Activated T-cell treated with anti-CD3 and anti-CD28 coated beads, Interleukin-2, amount 50 U/mL, for 72 hours (primary cell): ENCODE results near the gene MOB3B. TPM values are rescaled to one million over a fixed set of nuclear protein-coding genes. Genes with fewer than 3 reads are reported as not detected.

ENCODE experiments used
- ATAC-seq, 2 donors: fragments of 150-1000 bp; cut with Tn5 transposase; replicated peaks in 1 of 2; 2 replicates each; pipeline ENCODE4 v1.10.0; 2021; ENCODE audit warnings: moderate library complexity in 2 of 2, mild to moderate bottlenecking in 1 of 2
- DNase-seq, 2 donors: peaks; one replicate each; pipeline ENCODE4 v3.0.0; 2021 to 2022; ENCODE audit warnings: mixed read lengths in 1 of 2
- H3K27ac Mint-ChIP-seq: one replicate; pipeline ENCODE4 v1.8.0; 2022; ENCODE audit warnings: mild to moderate bottlenecking, moderate library complexity, mixed read lengths
- H3K27me3 Mint-ChIP-seq: one replicate; pipeline ENCODE4 v1.8.0; 2022; ENCODE audit warnings: low read depth, mixed read lengths
- H3K36me3 Mint-ChIP-seq, 2 donors: one replicate each; pipeline ENCODE4 v1.8.0; 2022; ENCODE audit warnings: mixed read lengths in 2 of 2, mild to moderate bottlenecking in 1 of 2; ENCODE audit not compliant: insufficient read depth in 2 of 2
- H3K4me1 Mint-ChIP-seq: one replicate; pipeline ENCODE4 v1.8.0; 2022; ENCODE audit warnings: low read depth, mixed read lengths
- H3K4me3 Mint-ChIP-seq, 2 donors: one replicate each; pipeline ENCODE4 v1.8.0; 2022; ENCODE audit warnings: mild to moderate bottlenecking in 2 of 2, mixed read lengths in 2 of 2, moderate library complexity in 2 of 2
- H3K9me3 Mint-ChIP-seq, 2 donors: one replicate each; pipeline ENCODE4 v1.8.0; 2022; ENCODE audit warnings: mixed read lengths in 2 of 2
- total RNA-seq, 2 donors: library from RNA; stranded (reverse); gene quantifications; one replicate each; pipeline ENCODE4 v1.2.3, GENCODE V29; 2022

MOB3B gene
- total RNA-seq, 2 donors from 2014 or later = 1.3 to 1.6 TPM

- DNase-seq (no peak), ATAC-seq (no peak)
- Mint-ChIP-seq H3K4me3 (no peak overlapping the region), H3K36me3 (no peaks in the 10 kb centered on the region), H3K27ac (no peak overlapping the region), H3K27me3 (no peaks in the 10 kb centered on the region), H3K4me1 (no peaks in the 10 kb centered on the region), H3K9me3 (peaks cover 0 to 1% of the 10 kb centered on the region in 2 donors)
Observed at GRCh38 chr9:27407491-27407890, 122.1 kb downstream of the MOB3B start.

DNA sequence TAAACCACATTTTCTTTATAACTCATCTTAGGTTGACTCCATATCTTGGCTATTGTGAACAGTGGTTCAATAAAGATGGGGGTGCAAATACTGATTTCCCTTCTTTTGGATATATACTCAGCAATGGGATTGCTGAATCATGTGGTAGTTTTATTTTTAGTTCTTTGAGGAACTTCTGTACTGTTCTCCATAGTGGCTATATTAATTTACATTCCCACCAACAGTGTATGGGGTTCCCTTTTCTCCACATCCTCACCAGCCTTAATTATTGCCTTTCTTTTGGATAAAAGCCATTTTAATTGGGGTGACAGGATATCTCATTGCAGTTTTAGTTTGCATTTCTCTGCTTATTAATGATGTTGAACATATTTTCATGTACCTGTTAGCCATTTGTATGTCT is 125.0 kb downstream of the MOB3B start:
- Mint-ChIP-seq H3K27ac (no peak overlapping the region), H3K36me3 (no peaks in the 10 kb centered on the region), H3K27me3 (no peaks in the 10 kb centered on the region), H3K4me1 (no peaks in the 10 kb centered on the region), H3K9me3 (peaks cover 0 to 1% of the 10 kb centered on the region in 2 donors), H3K4me3 (no peak overlapping the region)
- no peak for DNase-seq
- no peak for ATAC-seq

DNA sequence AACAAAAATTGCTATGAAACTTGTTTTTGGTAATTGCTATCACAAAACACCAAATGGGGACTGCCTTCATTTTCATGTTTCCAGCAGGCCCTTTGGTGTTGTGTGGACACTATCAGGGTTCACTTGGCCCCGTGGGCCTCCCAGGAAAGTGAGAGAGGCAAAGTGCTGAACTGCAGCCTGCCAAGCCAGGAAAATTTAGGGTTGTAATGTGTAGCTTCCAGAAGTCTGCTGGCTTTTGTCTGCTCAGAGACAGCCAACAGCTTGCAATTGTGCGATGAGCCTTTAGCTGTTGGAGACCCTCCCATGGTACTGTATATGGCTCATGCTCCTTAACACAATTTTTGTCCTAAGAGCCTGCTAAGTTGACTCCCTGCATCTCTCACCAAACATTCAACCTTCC is 127.0 kb downstream of the MOB3B start:
- Mint-ChIP-seq H3K36me3 (no peaks in the 10 kb centered on the region), H3K9me3 (peaks cover 0 to 1% of the 10 kb centered on the region in 2 donors), H3K4me1 (no peaks in the 10 kb centered on the region), H3K27ac (no peak overlapping the region), H3K4me3 (no peak overlapping the region), H3K27me3 (no peaks in the 10 kb centered on the region)
- ATAC-seq (no peak), DNase-seq (no peak)

DNA sequence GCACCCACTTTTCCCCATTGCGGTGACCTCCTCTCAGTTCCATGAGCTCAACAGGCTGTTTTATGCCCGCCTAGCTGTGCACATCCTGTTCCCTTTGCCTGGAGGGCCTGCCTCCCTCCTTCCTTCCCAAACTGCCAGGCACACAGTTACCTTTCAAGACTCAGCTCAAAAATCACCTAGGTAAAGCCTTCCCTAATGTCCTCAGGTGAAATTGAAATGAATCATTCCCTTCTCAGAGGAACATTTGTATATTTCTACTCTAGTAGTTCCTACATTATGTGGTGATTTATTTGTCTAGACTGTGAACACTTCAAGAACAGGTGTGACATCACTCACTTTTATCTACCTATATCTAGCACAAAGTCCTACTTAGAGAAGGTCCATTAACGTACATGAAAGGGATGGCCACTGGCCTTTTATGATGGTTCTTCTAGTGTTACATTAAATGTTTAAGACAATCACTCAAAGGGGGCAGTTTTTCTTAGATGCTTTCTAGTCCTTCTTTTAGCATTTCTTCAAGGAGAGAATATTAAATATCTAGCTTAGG is 129.2 kb downstream of the MOB3B start:
- Mint-ChIP-seq H3K4me3 (no peak overlapping the region), H3K27me3 (no peaks in the 10 kb centered on the region), H3K27ac (no peak overlapping the region), H3K9me3 (no peaks in the 10 kb centered on the region), H3K4me1 (no peaks in the 10 kb centered on the region), H3K36me3 (no peaks in the 10 kb centered on the region)
- no peak for DNase-seq
- ATAC-seq = no peak

DNA sequence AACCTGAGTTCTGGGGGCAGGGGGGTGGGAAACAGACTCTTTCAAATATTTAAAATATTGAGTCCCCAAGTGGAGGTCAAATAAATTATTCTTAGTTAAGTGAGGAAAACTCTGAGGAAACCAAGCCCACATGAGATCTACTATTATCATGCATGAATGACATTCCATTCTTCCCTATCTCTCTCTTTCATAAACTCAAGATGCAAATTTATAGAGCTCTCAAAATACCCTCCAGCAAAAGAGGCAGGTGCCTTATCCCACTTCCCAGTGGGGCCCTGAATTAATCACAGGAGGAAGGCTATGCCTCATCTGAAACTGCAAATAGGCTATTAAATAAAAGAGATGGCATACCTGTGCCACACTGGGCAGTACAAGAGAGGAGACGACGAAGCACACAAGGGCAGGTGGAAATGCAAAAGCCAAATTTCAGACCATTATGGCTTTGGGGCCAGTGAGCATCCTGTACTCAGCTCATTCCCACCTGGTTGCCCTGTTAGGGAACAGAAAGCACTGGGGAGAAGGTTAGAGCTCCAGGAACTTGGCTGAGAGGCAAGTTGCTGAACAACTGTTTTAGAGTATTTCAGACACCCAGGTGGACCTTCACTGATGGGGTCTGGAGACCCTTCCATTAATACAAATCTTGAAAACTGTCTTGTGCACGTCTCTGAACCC is 130.5 kb downstream of the MOB3B start:
- no peaks in the 10 kb centered on the region for H3K9me3 Mint-ChIP-seq
- no peak for ATAC-seq
- no peak overlapping the region for H3K4me3 Mint-ChIP-seq
- H3K36me3 Mint-ChIP-seq = no peaks in the 10 kb centered on the region
- DNase-seq = no peak
- H3K4me1 Mint-ChIP-seq = no peaks in the 10 kb centered on the region
- no peak overlapping the region for H3K27ac Mint-ChIP-seq
- H3K27me3 Mint-ChIP-seq = no peaks in the 10 kb centered on the region

- no peak for ATAC-seq
- no peaks in the 10 kb centered on the region for H3K9me3 Mint-ChIP-seq
- H3K36me3 Mint-ChIP-seq = no peaks in the 10 kb centered on the region
- no peaks in the 10 kb centered on the region for H3K4me1 Mint-ChIP-seq
- peaks cover 6% of the 10 kb centered on the region for H3K27me3 Mint-ChIP-seq
- no peak overlapping the region for H3K27ac Mint-ChIP-seq
- no peak for DNase-seq
- no peak overlapping the region for H3K4me3 Mint-ChIP-seq
Observed at GRCh38 chr9:27396495-27396894, 133.1 kb downstream of the MOB3B start.

GRCh38 chr9:27395484-27395921 is 134.1 kb downstream of the MOB3B start:
- no peaks in the 10 kb centered on the region for H3K9me3 Mint-ChIP-seq
- DNase-seq (no peak), ATAC-seq (no peak)
- no peaks in the 10 kb centered on the region for H3K4me1 Mint-ChIP-seq
- no peak overlapping the region for H3K4me3 Mint-ChIP-seq
- H3K36me3 Mint-ChIP-seq = no peaks in the 10 kb centered on the region
- H3K27ac Mint-ChIP-seq = no peak overlapping the region
- H3K27me3 Mint-ChIP-seq = peaks cover 6% of the 10 kb centered on the region

DNA sequence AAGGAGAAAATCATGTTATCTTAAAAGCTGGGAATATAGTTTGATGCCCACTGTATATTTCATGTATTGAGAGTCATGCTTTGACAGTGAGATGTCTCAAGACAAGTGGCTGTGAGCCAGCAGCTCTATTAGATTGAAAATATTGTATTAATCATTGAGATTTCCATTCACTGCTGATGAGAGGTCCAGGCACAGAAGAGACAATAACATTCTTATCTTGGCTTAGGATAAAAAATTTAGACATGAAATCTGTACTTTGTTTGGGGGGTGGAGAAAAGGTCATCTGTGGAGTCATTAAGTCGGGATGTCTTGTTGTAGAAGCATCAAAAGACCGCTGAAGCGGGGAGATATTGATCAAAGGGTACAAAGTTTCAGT is 134.8 kb downstream of the MOB3B start:
- no peak overlapping the region for H3K4me3 Mint-ChIP-seq
- no peaks in the 10 kb centered on the region for H3K9me3 Mint-ChIP-seq
- H3K27me3 Mint-ChIP-seq = peaks cover 6% of the 10 kb centered on the region

DNA sequence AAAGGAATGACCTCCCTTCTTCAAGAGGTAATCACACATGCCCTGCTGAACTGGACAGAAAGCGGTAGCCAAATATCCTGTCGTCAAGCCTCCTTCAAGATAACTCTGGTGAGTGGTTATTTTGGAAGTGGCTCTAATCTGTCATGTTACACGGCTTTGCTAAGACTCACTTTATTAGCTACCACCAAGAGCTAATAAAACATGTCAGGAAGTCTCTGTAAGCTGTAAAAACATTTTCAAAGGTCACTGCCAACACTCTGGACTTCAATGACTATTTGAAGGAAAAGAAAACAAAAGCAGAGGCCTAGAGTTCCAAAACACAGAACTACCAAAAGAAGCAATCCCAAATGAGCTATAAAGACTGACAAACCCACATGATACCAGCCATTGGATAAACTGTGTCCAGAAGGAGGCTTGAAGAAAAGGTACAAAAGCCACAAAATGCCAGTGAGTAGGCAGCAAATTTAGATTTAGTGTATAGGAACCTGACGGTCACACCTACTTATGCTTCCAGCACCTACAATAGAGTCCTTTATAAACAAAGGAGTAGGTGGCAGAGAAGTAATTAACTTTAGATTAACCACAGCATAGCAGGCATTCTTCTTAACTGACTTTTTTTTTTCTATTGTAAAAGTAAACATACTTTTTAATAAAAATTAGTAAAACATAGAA is 135.3 kb downstream of the MOB3B start:
- H3K4me1 Mint-ChIP-seq = no peaks in the 10 kb centered on the region
- no peaks in the 10 kb centered on the region for H3K36me3 Mint-ChIP-seq
- H3K27ac Mint-ChIP-seq = no peak overlapping the region
- no peak overlapping the region for H3K4me3 Mint-ChIP-seq
- H3K27me3 Mint-ChIP-seq = peaks cover 6% of the 10 kb centered on the region
- no peak for ATAC-seq
- DNase-seq = no peak
- no peaks in the 10 kb centered on the region for H3K9me3 Mint-ChIP-seq

More for the DNA sequence above, 134.8 kb downstream of the MOB3B start:
- no peak for ATAC-seq
- DNase-seq = no peak
- Mint-ChIP-seq H3K4me1 (no peaks in the 10 kb centered on the region), H3K27ac (no peak overlapping the region), H3K36me3 (no peaks in the 10 kb centered on the region)

- Mint-ChIP-seq H3K27ac (no peak overlapping the region), H3K4me3 (no peak overlapping the region), H3K36me3 (no peaks in the 10 kb centered on the region), H3K4me1 (no peaks in the 10 kb centered on the region), H3K9me3 (no peaks in the 10 kb centered on the region), H3K27me3 (peaks cover 6% of the 10 kb centered on the region)
- DNase-seq (no peak), ATAC-seq (no peak)
Observed at GRCh38 chr9:27393054-27393846, 136.4 kb downstream of the MOB3B start.

- Mint-ChIP-seq H3K4me1 (no peaks in the 10 kb centered on the region), H3K27ac (no peak overlapping the region), H3K4me3 (no peak overlapping the region), H3K36me3 (no peaks in the 10 kb centered on the region), H3K9me3 (no peaks in the 10 kb centered on the region), H3K27me3 (peaks cover 6% of the 10 kb centered on the region)
- no peak for ATAC-seq
- DNase-seq = no peak
Observed at GRCh38 chr9:27392451-27392850, 137.2 kb downstream of the MOB3B start.

DNA sequence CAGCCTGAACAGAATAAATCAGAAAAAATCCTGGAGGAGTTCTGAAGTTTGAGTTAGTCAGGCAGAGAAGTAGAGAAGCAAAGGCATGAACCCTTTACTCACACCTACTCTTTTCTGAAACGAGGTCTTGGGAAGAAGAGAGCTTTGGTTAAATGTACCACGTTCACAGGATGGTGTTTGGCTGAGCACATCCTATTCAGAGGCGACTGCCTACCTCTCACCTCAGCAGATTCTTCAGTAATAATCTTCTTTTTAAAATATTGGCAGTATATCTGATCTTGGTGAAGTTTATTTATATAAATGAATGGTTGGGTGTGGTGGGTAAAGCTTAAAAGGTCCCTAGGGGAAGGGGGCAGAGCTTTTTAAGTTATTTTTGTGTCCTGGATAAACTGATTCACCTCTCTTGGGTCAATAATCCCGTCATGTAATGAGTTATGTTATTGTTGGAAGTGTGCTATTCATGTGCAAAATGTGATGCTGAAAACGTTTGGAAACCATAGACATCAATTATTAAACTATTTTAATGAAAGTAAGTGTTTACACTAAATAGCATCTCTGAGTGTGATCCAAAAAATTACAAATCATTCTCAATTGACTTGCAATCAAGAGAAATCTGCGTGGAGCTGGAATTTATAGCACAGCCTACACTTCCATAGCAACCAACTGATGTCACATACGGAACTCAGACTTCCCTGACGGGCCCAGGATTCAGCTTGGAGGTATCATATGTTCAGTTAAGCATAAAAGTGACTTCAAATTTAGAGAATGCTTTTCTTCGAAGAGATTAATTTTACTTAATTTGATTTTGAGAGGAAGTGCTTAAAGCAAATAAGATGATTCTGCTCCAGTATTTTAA is 138.3 kb downstream of the MOB3B start:
- ATAC-seq = no peak
- no peak overlapping the region for H3K27ac Mint-ChIP-seq

More for the DNA sequence above, 138.3 kb downstream of the MOB3B start:
- Mint-ChIP-seq H3K4me3 (no peak overlapping the region), H3K4me1 (no peaks in the 10 kb centered on the region), H3K9me3 (no peaks in the 10 kb centered on the region), H3K27me3 (peaks cover 6% of the 10 kb centered on the region), H3K36me3 (no peaks in the 10 kb centered on the region)
- no peak for DNase-seq
